Endothelial cell of umbilical vein (primary cell): ENCODE measurements around the gene MYBPHL. TPM values are rescaled to one million over a fixed set of nuclear protein-coding genes. Genes with fewer than 3 reads are reported as not detected.
A peak's percentile ranks its signal among the peaks of the same experiment; 100 is the strongest.

Source experiments
- BruUV-seq: library from RNA; stranded (reverse); fragments of 400-500 nt; replicated peaks from 2 replicates; lab custom pipeline; 2021; lab: Mats Ljungman, UMichigan
- CTCF ChIA-PET: fragments of 300-600, 350-600 bp; sonication (Branson Sonifier 250); formaldehyde crosslinking; loops from one replicate; lab custom pipeline; 2021; ENCODE audit warnings: antibody characterized with exemption, inconsistent platforms; lab: Charles Lee
- POLR2A ChIA-PET: fragments of 300-600, 350-600 bp; sonication (Branson Sonifier 250); formaldehyde crosslinking; loops from one replicate; lab custom pipeline; 2021; ENCODE audit warnings: antibody characterized with exemption, inconsistent platforms; lab: Charles Lee
- DNase-seq: peaks from one replicate; pipeline ENCODE4 v3.0.0-alpha.2; 2011; ENCODE audit warnings: low read depth, low spot score
- FAIRE-seq: peaks from 2 replicates; lab custom pipeline; 2011; peaks lifted over from hg19 to GRCh38; lab: Jason Lieb, UNC
- H2AFZ ChIP-seq: 2 replicates; pipeline ENCODE4 v1.6.0; 2012; ENCODE audit warnings: low read depth, low read length, control low read depth, inconsistent platforms
- H3K27ac ChIP-seq: 2 replicates; pipeline ENCODE4 v1.5.1; 2011; ENCODE audit warnings: low read depth, mild to moderate bottlenecking, control low read depth, low read length, moderate library complexity; ENCODE audit not compliant: insufficient read depth
- H3K27me3 ChIP-seq, 2 experiments: 2 replicates each; pipeline versions ENCODE4 v1.6.0 to v1.6.1; 2011; ENCODE audit warnings: low read length in 2 of 2, mixed read lengths in 1 of 2; ENCODE audit not compliant: control insufficient read depth in 2 of 2, insufficient read depth in 2 of 2
- H3K36me3 ChIP-seq, 2 experiments: 2 replicates in 1 of 2; 3 replicates in 1 of 2; pipeline ENCODE4 v1.5.1; 2011; ENCODE audit warnings: low read length in 2 of 2, mild to moderate bottlenecking in 1 of 2, moderate library complexity in 1 of 2; ENCODE audit not compliant: control insufficient read depth in 2 of 2, insufficient read depth in 2 of 2; ENCODE audit errors: extremely low read depth in 1 of 2
- H3K4me1 ChIP-seq: 3 replicates; pipeline ENCODE4 v1.5.1; 2011; ENCODE audit warnings: mild to moderate bottlenecking, low read length; ENCODE audit not compliant: control insufficient read depth, insufficient read depth; ENCODE audit errors: extremely low read depth
- H3K4me2 ChIP-seq: 2 replicates; pipeline ENCODE4 v1.6.1; 2011; ENCODE audit warnings: low read length, control low read depth, mixed read lengths; ENCODE audit not compliant: insufficient read depth
- H3K4me3 ChIP-seq, 3 experiments: fragments of 200-600 bp in 1 of 3; sonication (generic), shearing (Covaris generic) in 1 of 3; replicated peaks in 1 of 3; 2 replicates each; pipeline ENCODE4 v1.5.1; 2011 to 2016; ENCODE audit warnings: control low read depth in 3 of 3, low read length in 3 of 3, mild to moderate bottlenecking in 2 of 3, inconsistent platforms in 1 of 3, low read depth in 1 of 3, moderate library complexity in 1 of 3; ENCODE audit not compliant: insufficient read depth in 1 of 3
- H3K79me2 ChIP-seq: 2 replicates; pipeline ENCODE4 v1.6.0; 2012; ENCODE audit warnings: low read length, inconsistent platforms; ENCODE audit not compliant: control insufficient read depth, insufficient read depth
- H3K9ac ChIP-seq: replicated peaks from 2 replicates; pipeline ENCODE3; 2011; ENCODE audit warnings: low read length, control low read depth; ENCODE audit not compliant: insufficient read depth; ENCODE audit errors: extremely low read depth
- H3K9me1 ChIP-seq: replicated peaks from 3 replicates; pipeline ENCODE4 v1.6.0; 2011; ENCODE audit warnings: mild to moderate bottlenecking, low read length; ENCODE audit not compliant: control insufficient read depth, insufficient read depth; ENCODE audit errors: extremely low read depth
- H3K9me3 ChIP-seq: replicated peaks from 2 replicates; pipeline ENCODE4 v1.5.1; 2012; ENCODE audit warnings: low read length, inconsistent platforms; ENCODE audit not compliant: control insufficient read depth, insufficient read depth
- H4K20me1 ChIP-seq: replicated peaks from 2 replicates; pipeline ENCODE3; 2011; ENCODE audit warnings: mild to moderate bottlenecking, low read length; ENCODE audit not compliant: control insufficient read depth, insufficient read depth; ENCODE audit errors: extremely low read depth
- EZH2 ChIP-seq: IDR thresholded peaks from 2 replicates; pipeline ENCODE4 v1.6.1; 2012; ENCODE audit warnings: borderline replicate concordance, low read depth, mild to moderate bottlenecking, moderate library complexity, low read length, inconsistent platforms; ENCODE audit not compliant: severe bottlenecking
- FOS ChIP-seq: IDR thresholded peaks from 2 replicates; pipeline ENCODE4 v1.6.1; 2011; ENCODE audit warnings: mild to moderate bottlenecking, low read length, moderate library complexity, borderline replicate concordance; ENCODE audit not compliant: insufficient read depth
- GATA2 ChIP-seq: IDR thresholded peaks from 2 replicates; pipeline ENCODE4 v1.7.0; 2011; ENCODE audit warnings: low read depth, mild to moderate bottlenecking, moderate library complexity, mixed read lengths, low read length; ENCODE audit not compliant: insufficient read length, insufficient read depth
- JUN ChIP-seq: IDR thresholded peaks from 2 replicates; pipeline ENCODE4 v1.6.1; 2011; ENCODE audit warnings: borderline replicate concordance, low read depth; ENCODE audit not compliant: insufficient read length, insufficient read depth
- MYC ChIP-seq: IDR thresholded peaks from one replicate; pipeline ENCODE4 v1.6.1; 2011; ENCODE audit warnings: mild to moderate bottlenecking, low read depth, low read length
- POLR2A ChIP-seq: IDR thresholded peaks from 2 replicates; pipeline ENCODE4 v1.6.1; 2012; ENCODE audit warnings: low read depth, mild to moderate bottlenecking, control low read depth, low read length
- POLR2AphosphoS5 ChIP-seq: IDR thresholded peaks from 2 replicates; pipeline ENCODE4 v1.6.1; 2012; ENCODE audit warnings: low read depth, mild to moderate bottlenecking, control low read depth, low read length, moderate library complexity; ENCODE audit not compliant: insufficient read depth
- dilution Hi-C: fragments of 300-500 bp; cut with MboI; formaldehyde crosslinking; loops from one replicate; pipeline ENCODE4 v1.15.0; 2019; ENCODE audit warnings: low sequenced_read_pairs; ENCODE audit not compliant: extremely low pct_ligation_motif_present
- intact Hi-C: fragments of 100-400 bp; cut with micrococcal nuclease; formaldehyde crosslinking; loops from one replicate; pipeline ENCODE4 v1.10.0; 2022
- polyA plus RNA-seq, 4 experiments: library from polyadenylated mRNA; depleted of rRNA in 3 of 4; stranded (reverse) in 3 of 4; unstranded in 1 of 4; fragments of >200 nt; gene quantifications; 2 replicates each; pipeline versions ENCODE4 v1.2.1 to v1.2.3, GENCODE V29; 2011 to 2012; ENCODE audit warnings: missing spikeins in 1 of 4
- total RNA-seq: library from RNA; stranded (reverse); gene quantifications from 2 replicates; pipeline ENCODE4 v1.2.3, GENCODE V29; 2021
- TF ChIP-seq, protein P1 (sequence below), 2 donors: IDR thresholded peaks; 1 replicate in 1 of 2; 2 replicates in 1 of 2; pipeline ENCODE4 v1.5.1; 2011; ENCODE audit warnings: low read length in 2 of 2, mild to moderate bottlenecking in 2 of 2, moderate library complexity in 2 of 2, control low read depth in 1 of 2, inconsistent platforms in 1 of 2, low read depth in 1 of 2; ENCODE audit not compliant: insufficient read depth in 1 of 2; ENCODE audit errors: extremely low read depth in 1 of 2
- TF ChIP-seq, protein P2 (sequence below): IDR thresholded peaks from 2 replicates; pipeline ENCODE4 v1.6.1; 2011; ENCODE audit not compliant: insufficient read depth, insufficient read length

MYBPHL gene
- total and polyA plus RNA-seq, 2 donors (not counting 3 experiments of a cell fraction or from before 2014, with no cell fraction given) = not detected

DNA sequence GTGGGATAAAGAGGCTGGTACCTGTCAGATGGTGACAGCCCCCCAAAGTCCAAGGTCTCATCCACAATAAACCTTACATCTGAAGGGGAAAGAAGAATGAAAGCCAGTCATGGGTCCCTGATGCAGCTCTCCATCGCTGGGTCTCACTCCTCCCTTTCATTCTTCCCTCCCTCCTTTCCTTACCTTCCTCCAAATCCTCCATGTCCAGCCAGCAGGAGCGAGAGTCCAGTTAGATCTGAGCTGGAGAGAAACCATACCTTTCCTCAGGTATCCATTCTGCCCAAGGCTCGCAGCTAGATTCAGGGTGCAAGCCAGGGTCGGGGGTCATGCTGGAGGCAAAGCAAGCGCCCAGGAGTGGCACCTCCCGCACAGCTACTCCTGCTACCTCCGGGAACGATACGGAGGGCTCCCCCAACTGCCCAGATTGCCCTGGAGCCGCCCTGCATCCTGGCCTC, 24.3 kb downstream of the MYBPHL start:
- no peaks in the 10 kb centered on the region for H4K20me1 ChIP-seq
- H3K4me2 ChIP-seq = peak overlapping the region; percentile 99
- no peaks in the 10 kb centered on the region for H3K9me3 ChIP-seq
- TF ChIP-seq, protein P1, sequence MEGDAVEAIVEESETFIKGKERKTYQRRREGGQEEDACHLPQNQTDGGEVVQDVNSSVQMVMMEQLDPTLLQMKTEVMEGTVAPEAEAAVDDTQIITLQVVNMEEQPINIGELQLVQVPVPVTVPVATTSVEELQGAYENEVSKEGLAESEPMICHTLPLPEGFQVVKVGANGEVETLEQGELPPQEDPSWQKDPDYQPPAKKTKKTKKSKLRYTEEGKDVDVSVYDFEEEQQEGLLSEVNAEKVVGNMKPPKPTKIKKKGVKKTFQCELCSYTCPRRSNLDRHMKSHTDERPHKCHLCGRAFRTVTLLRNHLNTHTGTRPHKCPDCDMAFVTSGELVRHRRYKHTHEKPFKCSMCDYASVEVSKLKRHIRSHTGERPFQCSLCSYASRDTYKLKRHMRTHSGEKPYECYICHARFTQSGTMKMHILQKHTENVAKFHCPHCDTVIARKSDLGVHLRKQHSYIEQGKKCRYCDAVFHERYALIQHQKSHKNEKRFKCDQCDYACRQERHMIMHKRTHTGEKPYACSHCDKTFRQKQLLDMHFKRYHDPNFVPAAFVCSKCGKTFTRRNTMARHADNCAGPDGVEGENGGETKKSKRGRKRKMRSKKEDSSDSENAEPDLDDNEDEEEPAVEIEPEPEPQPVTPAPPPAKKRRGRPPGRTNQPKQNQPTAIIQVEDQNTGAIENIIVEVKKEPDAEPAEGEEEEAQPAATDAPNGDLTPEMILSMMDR (IDR thresholded peaks at IDR 0.05; ENCODE audit: extremely low read depth in 1 of 2, insufficient read depth in 1 of 2, low read depth in 1 of 2, low read length in 2 of 2) = no peak
- no peak for TF ChIP-seq GATA2
- no peak for TF ChIP-seq POLR2AphosphoS5
- TF ChIP-seq FOS = no peak
- TF ChIP-seq, protein P2, sequence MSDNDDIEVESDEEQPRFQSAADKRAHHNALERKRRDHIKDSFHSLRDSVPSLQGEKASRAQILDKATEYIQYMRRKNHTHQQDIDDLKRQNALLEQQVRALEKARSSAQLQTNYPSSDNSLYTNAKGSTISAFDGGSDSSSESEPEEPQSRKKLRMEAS = no peak
- no peak for TF ChIP-seq JUN
- no peak for TF ChIP-seq POLR2A
- no peak for TF ChIP-seq EZH2
- TF ChIP-seq MYC = no peak
- H3K27ac ChIP-seq = no peak overlapping the region
- no peaks in the 10 kb centered on the region for H3K36me3 ChIP-seq
- intact Hi-C loops (no loop called here), dilution Hi-C loops (no loop called here)
- H3K79me2 ChIP-seq = peaks cover 16% of the 10 kb centered on the region
- CTCF ChIA-PET = interaction anchor here (0.9 to 3.7 kb wide), 9 partner anchors 10 to 251 kb away, joined by 3 to 57 read pairs (median 3); partner anchors contain the start of gene SORT1
- H2AFZ ChIP-seq = peak overlapping the region; percentile 100
- DNase-seq (no peak), FAIRE-seq (no peak)
- POLR2A ChIA-PET = interaction anchor here (0.8 kb wide), 1 partner anchor 115 kb away, joined by 3 read pairs; the partner anchor contains the start of gene SORT1
- H3K9ac ChIP-seq = peak overlapping the region; percentile 46
- peaks cover 22% of the 10 kb centered on the region for H3K4me1 ChIP-seq
- H3K27me3 ChIP-seq = no peaks in the 10 kb centered on the region
- no TSS peak for BruUV-seq
- no peaks in the 10 kb centered on the region for H3K9me1 ChIP-seq
- peak overlapping the region; percentile 61 to 81 (median 71) for H3K4me3 ChIP-seq
